Embryonic facial prominence (tissue), 1 donor: Measurements from ENCODE around the gene C12orf76.

Experiments used
- DNase-seq: peaks from one replicate; pipeline ENCODE4 v3.0.0-alpha.2; 2016; ENCODE audit errors: extremely low spot score

The C12orf76 gene

GRCh38 chr12:109995686-109996482, 52.4 kb downstream of the C12orf76 start, which contains the start of gene GIT2:
Gene GIT2 (minus strand): TSS chr12:109996368. CDS start chr12:109996224, 144 bp downstream.
- DNase-seq: peak; percentile 64

DNA sequence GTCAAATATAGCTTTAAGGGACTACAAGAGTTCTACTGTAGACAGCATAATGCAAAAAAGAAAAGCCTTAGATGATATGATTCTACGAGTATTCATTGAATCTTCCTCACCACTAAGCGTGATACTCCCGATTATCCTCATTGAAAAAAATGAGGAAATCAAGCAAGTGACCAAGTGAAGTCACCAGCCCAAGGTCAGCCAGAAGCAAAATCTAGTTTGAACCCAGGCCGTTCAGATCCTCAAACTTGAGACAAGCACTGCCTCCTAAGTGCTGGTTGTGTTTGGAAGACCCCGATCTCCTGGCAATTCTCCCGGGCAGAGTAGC, 53.0 kb downstream of the C12orf76 start:
- DNase-seq: no peak

DNA sequence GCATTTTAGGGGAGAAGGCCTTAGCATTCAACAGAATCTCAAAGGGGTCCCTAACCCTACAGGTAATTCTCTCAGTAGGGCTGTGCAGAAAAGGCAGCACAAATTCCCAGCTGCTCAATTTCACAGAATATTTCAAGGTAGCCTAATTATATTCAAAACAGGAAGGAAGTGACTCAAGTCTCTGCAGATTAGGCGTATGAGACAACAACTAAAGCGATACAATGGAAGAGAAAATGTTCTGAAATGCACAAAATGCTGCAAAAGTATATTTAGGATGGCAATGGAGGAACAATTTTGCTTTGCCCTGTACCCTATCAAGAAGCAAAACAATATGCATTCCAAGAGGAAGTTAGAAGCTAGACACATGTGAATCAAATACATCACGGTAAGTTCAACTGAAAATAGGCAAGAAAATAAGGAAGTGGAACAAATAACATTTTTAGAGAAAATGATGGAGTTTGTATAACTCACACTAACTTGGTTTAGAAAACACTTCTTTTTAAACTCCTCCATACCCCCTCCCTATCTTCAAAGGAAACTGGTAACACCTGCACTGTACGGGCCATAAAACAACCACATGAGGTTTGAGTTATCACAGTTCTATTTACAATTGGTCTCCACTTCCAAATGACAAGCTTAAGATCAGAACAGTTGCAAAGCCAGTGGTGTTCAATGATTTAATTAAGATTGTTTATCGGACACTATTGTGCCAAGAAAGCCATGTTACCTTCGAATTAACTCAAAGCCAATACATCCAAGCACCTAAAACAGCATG, 53.7 kb downstream of the C12orf76 start:
- no peak for DNase-seq

GRCh38 chr12:109993091-109993490, 55.2 kb downstream of the C12orf76 start:
- DNase-seq: no peak

GRCh38 chr12:109991586-109991985, 56.7 kb downstream of the C12orf76 start:
- DNase-seq: no peak
